GM12878 (cell line): ENCODE measurements around the gene KIF5A. TPM values are rescaled to one million over a fixed set of nuclear protein-coding genes. Genes with fewer than 3 reads are reported as not detected.

ENCODE experiments used
- ASH2L ChIP-seq: fragments of 300-600, 200-600 bp; sonication (generic); IDR thresholded peaks from 2 replicates; pipeline ENCODE4 v1.6.1; 2017; ENCODE audit warnings: low read depth, mild to moderate bottlenecking, borderline replicate concordance
- BCL11A ChIP-seq: IDR thresholded peaks from 2 replicates; pipeline ENCODE4 v1.6.1; 2011; ENCODE audit warnings: low read depth, low read length
- CHD2 ChIP-seq: IDR thresholded peaks from 2 replicates; pipeline ENCODE4 v1.6.1; 2011; ENCODE audit warnings: low read depth, low read length, improper control_type of control experiment, borderline replicate concordance
- HDAC6 ChIP-seq: fragments of 200-600 bp; sonication (generic); IDR thresholded peaks from one replicate; pipeline ENCODE4 v1.8.0; 2017; ENCODE audit warnings: antibody characterized with exemption; ENCODE audit not compliant: unreplicated experiment
- HDGF ChIP-seq: fragments of 450-650 bp; IDR thresholded peaks from 2 replicates; pipeline ENCODE4 v1.6.1; 2016; ENCODE audit warnings: antibody characterized with exemption
- JUND ChIP-seq: IDR thresholded peaks from 2 replicates; pipeline ENCODE4 v1.6.1; 2012; ENCODE audit warnings: low read depth, mild to moderate bottlenecking, low read length, improper control_type of control experiment, moderate library complexity
- MEF2B ChIP-seq: fragments of 450-650 bp; IDR thresholded peaks from 2 replicates; pipeline ENCODE4 v1.6.1; 2018; ENCODE audit warnings: mild to moderate bottlenecking, moderate library complexity; ENCODE audit not compliant: partially characterized antibody, poor library complexity, severe bottlenecking
- POU2F2 ChIP-seq: IDR thresholded peaks from 3 replicates; pipeline ENCODE4 v1.6.1; 2011; ENCODE audit warnings: low read depth, mild to moderate bottlenecking, low read length, borderline replicate concordance
- RCOR1 ChIP-seq: conservative IDR thresholded peaks from 2 replicates; pipeline ENCODE4 v1.6.1; 2012; ENCODE audit warnings: low read depth, low read length, improper control_type of control experiment
- RFX5 ChIP-seq: IDR thresholded peaks from 2 replicates; pipeline ENCODE4 v1.6.1; 2011; ENCODE audit warnings: low read depth, low read length, improper control_type of control experiment
- SMAD5 ChIP-seq: IDR thresholded peaks from 2 replicates; pipeline ENCODE4 v1.6.1; 2016; ENCODE audit warnings: antibody characterized with exemption, low read depth
- SUZ12 ChIP-seq: fragments of 200-600 bp; sonication (generic); IDR thresholded peaks from one replicate; pipeline ENCODE4 v1.6.1; 2018; ENCODE audit warnings: antibody characterized with exemption, mild to moderate bottlenecking; ENCODE audit not compliant: unreplicated experiment
- WRNIP1 ChIP-seq: IDR thresholded peaks from 2 replicates; pipeline ENCODE4 v1.6.1; 2011; ENCODE audit warnings: low read depth, low read length, improper control_type of control experiment, borderline replicate concordance
- polyA plus RNA-seq, 11 experiments: library from polyadenylated mRNA; depleted of rRNA in 4 of 11; unstranded in 6 of 11; stranded (reverse) in 5 of 11; fragments of >200 nt; fragmentation: Nextera tagmentation in 4 of 11; fragmentation: Illumina TruSeq in 1 of 11; extraction: Ambion mirVana in 4 of 11; extraction: Trizol in 1 of 11; gene quantifications; 1 replicate in 1 of 11; 2 replicates in 10 of 11; pipeline versions ENCODE4 v1.2.1 to v1.2.3, GENCODE V29; 2011 to 2016; ENCODE audit warnings: inconsistent platforms in 2 of 11, missing spikeins in 2 of 11, low read depth in 1 of 11
- total RNA-seq, 4 experiments: library from RNA; depleted of rRNA in 3 of 4; stranded (reverse); fragments of >200 nt in 3 of 4; fragmentation: Illumina TruSeq in 1 of 4; extraction: Trizol in 1 of 4; gene quantifications; 2 replicates each; pipeline versions ENCODE4 v1.2.1 to v1.2.3, GENCODE V29; 2013 to 2021
- TF ChIP-seq, protein P1 (sequence below): fragments of 150-350 bp; IDR thresholded peaks from 2 replicates; pipeline ENCODE4 v1.6.1; 2016; ENCODE audit warnings: low read depth, low read length
- TF ChIP-seq, protein P2 (sequence below): fragments of 450-650 bp; IDR thresholded peaks from 2 replicates; pipeline ENCODE4 v1.6.1; 2017; ENCODE audit warnings: mild to moderate bottlenecking
- TF ChIP-seq, protein P3 (sequence below): fragments of 450-650 bp; formaldehyde crosslinking; IDR thresholded peaks from 2 replicates; pipeline ENCODE4 v1.4.0; 2022; ENCODE audit warnings: mild to moderate bottlenecking, moderate library complexity
- TF ChIP-seq, protein P4 (sequence below): fragments of 450-650 bp; formaldehyde crosslinking; IDR thresholded peaks from 2 replicates; pipeline ENCODE4 v1.4.0; 2020; ENCODE audit warnings: mild to moderate bottlenecking, moderate library complexity

Gene KIF5A
- total and polyA plus RNA-seq, 10 of the 15 experiments (the other 5 are each of a cell fraction or from before 2014, with no cell fraction given), result 0.35 to 2.9 (median 0.97) TPM

DNA sequence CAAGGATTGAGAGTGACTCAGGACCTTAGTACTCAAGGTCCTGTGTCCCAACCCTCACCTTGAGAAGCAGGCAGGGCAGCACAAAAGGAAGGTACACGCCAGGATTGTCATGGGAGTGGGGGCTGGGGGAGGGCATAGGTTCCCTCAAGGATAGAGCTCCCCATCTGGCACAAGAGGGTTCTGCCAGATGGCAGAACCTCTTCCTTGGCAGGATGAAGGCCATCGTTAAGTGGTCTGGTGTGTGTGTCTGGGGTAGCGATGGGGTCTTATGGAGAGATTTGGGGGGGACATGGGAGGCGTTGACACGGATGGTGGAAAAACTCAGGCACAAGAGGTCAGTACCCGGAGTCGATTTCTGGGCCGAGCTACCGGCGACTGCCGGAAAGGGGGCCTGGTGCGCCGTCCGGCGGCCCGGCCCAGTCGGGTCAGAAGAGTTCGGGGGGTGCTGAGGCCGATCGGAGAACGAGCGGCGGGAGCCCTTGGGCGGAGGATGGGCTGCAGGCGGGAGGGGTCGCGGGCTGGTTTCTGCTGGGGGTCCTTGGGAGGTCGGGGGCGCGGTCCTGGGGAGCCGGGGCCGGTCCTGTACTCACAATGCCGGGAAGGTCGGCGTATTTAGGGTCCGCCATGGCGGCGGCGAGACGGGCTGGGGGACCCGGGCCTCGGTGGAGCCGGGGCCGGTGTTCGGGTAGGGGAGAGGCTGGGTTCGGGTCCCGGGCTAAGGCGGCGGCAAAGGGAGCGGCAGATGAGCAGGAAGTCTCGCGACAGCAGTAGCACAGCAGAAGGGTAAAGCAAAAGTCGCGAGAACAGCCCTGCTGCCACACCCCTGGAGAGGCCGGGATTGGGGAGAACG lies 3.2 kb upstream of the KIF5A start, which contains the start of gene DCTN2 (continued):
- TF ChIP-seq, protein P1, sequence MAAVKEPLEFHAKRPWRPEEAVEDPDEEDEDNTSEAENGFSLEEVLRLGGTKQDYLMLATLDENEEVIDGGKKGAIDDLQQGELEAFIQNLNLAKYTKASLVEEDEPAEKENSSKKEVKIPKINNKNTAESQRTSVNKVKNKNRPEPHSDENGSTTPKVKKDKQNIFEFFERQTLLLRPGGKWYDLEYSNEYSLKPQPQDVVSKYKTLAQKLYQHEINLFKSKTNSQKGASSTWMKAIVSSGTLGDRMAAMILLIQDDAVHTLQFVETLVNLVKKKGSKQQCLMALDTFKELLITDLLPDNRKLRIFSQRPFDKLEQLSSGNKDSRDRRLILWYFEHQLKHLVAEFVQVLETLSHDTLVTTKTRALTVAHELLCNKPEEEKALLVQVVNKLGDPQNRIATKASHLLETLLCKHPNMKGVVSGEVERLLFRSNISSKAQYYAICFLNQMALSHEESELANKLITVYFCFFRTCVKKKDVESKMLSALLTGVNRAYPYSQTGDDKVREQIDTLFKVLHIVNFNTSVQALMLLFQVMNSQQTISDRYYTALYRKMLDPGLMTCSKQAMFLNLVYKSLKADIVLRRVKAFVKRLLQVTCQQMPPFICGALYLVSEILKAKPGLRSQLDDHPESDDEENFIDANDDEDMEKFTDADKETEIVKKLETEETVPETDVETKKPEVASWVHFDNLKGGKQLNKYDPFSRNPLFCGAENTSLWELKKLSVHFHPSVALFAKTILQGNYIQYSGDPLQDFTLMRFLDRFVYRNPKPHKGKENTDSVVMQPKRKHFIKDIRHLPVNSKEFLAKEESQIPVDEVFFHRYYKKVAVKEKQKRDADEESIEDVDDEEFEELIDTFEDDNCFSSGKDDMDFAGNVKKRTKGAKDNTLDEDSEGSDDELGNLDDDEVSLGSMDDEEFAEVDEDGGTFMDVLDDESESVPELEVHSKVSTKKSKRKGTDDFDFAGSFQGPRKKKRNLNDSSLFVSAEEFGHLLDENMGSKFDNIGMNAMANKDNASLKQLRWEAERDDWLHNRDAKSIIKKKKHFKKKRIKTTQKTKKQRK, result no peak
- TF ChIP-seq JUND (no peak), RCOR1 (peak; percentile 98), ASH2L (no peak), RFX5 (no peak), BCL11A (no peak), SUZ12 (no peak), SMAD5 (no peak), WRNIP1 (no peak), MEF2B (no peak), CHD2 (peak; percentile 99), HDGF (peak; percentile 90), HDAC6 (no peak), POU2F2 (0 out of 3 replicates have a peak, but pooled peaks have one; percentile 33)
- TF ChIP-seq, protein P2, sequence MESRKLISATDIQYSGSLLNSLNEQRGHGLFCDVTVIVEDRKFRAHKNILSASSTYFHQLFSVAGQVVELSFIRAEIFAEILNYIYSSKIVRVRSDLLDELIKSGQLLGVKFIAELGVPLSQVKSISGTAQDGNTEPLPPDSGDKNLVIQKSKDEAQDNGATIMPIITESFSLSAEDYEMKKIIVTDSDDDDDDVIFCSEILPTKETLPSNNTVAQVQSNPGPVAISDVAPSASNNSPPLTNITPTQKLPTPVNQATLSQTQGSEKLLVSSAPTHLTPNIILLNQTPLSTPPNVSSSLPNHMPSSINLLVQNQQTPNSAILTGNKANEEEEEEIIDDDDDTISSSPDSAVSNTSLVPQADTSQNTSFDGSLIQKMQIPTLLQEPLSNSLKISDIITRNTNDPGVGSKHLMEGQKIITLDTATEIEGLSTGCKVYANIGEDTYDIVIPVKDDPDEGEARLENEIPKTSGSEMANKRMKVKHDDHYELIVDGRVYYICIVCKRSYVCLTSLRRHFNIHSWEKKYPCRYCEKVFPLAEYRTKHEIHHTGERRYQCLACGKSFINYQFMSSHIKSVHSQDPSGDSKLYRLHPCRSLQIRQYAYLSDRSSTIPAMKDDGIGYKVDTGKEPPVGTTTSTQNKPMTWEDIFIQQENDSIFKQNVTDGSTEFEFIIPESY, result no peak
- TF ChIP-seq, protein P3, sequence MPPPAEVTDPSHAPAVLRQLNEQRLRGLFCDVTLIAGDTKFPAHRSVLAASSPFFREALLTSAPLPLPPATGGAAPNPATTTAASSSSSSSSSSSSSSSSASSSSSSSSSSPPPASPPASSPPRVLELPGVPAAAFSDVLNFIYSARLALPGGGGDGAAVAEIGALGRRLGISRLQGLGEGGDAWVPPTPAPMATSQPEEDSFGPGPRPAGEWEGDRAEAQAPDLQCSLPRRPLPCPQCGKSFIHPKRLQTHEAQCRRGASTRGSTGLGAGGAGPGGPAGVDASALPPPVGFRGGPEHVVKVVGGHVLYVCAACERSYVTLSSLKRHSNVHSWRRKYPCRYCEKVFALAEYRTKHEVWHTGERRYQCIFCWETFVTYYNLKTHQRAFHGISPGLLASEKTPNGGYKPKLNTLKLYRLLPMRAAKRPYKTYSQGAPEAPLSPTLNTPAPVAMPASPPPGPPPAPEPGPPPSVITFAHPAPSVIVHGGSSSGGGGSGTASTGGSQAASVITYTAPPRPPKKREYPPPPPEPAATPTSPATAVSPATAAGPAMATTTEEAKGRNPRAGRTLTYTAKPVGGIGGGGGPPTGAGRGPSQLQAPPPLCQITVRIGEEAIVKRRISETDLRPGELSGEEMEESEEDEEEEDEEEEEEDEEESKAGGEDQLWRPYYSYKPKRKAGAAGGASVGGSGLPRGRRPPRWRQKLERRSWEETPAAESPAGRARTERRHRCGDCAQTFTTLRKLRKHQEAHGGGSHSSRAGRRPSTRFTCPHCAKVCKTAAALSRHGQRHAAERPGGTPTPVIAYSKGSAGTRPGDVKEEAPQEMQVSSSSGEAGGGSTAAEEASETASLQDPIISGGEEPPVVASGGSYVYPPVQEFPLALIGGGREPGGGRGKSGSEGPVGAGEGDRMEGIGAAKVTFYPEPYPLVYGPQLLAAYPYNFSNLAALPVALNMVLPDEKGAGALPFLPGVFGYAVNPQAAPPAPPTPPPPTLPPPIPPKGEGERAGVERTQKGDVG, result no peak
- TF ChIP-seq, protein P4, sequence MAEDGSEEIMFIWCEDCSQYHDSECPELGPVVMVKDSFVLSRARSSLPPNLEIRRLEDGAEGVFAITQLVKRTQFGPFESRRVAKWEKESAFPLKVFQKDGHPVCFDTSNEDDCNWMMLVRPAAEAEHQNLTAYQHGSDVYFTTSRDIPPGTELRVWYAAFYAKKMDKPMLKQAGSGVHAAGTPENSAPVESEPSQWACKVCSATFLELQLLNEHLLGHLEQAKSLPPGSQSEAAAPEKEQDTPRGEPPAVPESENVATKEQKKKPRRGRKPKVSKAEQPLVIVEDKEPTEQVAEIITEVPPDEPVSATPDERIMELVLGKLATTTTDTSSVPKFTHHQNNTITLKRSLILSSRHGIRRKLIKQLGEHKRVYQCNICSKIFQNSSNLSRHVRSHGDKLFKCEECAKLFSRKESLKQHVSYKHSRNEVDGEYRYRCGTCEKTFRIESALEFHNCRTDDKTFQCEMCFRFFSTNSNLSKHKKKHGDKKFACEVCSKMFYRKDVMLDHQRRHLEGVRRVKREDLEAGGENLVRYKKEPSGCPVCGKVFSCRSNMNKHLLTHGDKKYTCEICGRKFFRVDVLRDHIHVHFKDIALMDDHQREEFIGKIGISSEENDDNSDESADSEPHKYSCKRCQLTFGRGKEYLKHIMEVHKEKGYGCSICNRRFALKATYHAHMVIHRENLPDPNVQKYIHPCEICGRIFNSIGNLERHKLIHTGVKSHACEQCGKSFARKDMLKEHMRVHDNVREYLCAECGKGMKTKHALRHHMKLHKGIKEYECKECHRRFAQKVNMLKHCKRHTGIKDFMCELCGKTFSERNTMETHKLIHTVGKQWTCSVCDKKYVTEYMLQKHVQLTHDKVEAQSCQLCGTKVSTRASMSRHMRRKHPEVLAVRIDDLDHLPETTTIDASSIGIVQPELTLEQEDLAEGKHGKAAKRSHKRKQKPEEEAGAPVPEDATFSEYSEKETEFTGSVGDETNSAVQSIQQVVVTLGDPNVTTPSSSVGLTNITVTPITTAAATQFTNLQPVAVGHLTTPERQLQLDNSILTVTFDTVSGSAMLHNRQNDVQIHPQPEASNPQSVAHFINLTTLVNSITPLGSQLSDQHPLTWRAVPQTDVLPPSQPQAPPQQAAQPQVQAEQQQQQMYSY (CRISPR knock-in tag), result no peak
